Measurements from ENCODE around the gene ARG1.

Gene ARG1

GRCh38 chr6:131628726-131629125, 55.7 kb downstream of the ARG1 start:
- no peak for TF ChIP-seq CTCF (IDR thresholded peaks at IDR 0.05)

GRCh38 chr6:131629651-131630050, 56.6 kb downstream of the ARG1 start:
- TF ChIP-seq CTCF (IDR thresholded peaks at IDR 0.05): no peak

- TF ChIP-seq CTCF (IDR thresholded peaks at IDR 0.05): no peak
These were observed 58.7 kb downstream of the ARG1 start for GRCh38 chr6:131631625-131632289.
